Ecto neural progenitor cell (in vitro differentiated cells): ENCODE data around the gene UFSP2.
A peak's percentile ranks its signal among the peaks of the same experiment; 100 is the strongest.

Experiments used
- DNase-seq: peaks from one replicate; pipeline ENCODE4 v3.0.0-alpha.2; 2018; ENCODE audit warnings: low spot score

Gene UFSP2

DNA sequence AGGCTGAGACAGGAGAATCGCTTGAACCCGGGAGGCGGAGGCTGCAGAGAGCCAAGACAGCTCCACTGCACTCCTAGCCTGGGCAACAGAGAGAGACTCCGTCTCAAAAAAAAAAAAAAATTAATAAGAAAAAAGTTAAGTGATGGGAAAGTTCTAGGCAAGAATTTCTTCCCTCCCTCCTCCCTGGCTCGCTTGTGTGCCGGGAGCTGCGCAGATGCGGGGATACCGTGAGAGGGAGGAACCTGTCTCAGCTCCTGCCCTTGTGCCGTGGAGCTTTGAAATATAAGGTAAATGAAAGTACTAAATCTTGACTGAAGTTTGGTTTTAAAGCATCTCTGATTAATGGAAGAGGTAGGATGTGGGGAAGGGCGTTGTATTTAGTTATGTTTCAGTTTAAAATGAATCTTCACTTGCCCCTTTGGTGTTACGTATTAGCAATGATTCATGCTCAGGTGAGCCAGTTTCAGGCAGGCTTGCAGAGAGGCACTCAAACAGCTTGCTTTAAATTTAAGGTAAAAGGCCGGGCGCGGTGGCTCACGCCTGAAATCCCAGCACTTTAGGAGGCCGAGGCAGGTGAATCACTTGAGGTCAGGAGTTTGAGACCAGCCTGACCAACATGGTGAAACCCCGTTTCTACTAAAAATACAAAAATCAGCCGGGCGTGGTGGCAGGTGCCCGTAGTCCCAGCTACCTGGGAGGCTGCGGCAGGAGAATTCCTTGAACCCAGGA is 1.4 kb upstream of the UFSP2 start:
- no peak for DNase-seq

DNA sequence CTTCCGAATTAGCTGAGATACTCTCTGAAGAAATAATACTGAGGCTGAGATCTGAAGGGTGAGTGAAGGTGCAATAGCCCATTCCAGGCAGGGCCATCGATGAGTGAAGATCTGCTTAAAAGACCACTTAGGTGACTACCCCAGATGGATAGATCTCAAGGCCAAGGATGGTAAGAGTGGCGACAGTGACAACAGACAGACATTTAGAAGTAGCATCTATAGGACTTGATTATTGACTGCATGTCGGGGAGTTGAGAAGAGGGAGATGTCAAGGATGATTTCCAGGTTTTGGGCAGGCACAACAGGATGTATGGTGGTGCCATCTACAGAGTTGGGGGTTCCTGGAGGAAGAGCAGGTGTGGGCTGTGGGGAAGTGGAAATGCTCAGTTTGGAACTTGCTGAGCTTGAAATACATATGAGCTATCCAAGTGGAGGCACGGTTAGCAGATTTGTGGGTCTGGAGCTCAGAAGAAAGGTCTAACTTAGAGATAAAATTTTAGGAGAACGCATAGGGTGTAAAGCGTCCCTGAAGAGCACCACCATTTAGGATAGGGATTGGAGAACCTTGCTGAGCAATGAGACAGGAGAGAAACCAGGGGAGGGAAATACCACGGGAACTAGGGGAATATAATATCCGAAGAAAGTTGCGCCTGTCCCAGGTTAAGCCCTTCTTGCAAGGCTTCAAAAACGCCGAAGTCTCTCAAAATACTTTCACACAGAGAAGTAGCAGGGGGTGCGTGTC is 688 bp downstream of the UFSP2 start:
- no peak for DNase-seq

DNA sequence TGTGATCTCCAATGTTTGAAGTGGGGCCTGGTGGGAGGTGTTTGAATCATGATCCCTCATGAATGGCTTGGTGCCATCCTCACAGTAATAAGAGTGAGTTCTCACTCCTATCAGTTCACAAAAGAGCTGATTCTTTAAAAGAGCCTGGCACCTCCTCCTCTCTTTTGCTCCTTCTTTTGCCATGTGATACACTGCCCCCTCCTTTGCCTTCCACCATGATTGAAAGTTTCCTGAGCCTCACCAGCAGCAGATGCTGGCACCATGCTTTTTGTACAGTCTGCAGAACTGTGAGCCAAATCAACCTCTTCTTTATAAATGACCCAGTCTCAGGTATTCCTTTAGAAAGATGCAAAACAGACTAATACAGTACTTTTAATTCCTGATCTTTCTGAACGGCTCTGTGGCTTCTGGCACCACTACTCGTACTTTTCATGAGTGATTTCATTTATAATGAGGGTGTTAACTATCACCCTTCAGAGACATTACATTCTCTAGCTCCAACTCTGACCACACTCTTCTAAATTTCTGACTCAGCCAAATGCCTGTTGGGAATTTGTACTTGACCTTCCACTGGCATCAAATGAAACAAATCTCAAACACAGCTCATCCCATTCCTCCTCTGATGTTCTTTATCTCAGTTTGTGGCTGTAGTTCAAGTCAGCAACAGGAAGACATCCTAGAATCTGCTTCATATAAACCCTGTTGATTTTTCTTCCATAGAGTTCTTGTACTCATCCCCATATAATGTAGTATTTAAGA is 4.2 kb downstream of the UFSP2 start:
- DNase-seq = no peak

DNA sequence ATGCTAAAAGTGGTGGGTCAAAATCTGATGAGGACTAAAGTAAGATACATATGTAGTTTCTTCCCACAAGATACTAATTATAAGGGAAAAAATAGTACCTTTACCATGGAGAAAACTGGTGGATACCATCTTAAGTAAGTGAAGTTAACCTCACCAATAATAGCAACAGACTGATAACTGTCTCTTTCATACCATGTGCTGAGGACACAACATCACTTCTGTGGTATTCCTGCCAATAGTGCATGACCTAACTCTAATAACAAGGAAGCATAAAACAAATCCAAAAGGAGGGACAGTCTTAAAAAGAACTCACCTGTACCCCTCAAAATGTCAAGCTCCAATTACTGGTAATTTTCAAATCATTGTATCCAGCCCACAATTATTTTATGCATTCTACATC is 8.8 kb downstream of the UFSP2 start:
- no peak for DNase-seq

DNA sequence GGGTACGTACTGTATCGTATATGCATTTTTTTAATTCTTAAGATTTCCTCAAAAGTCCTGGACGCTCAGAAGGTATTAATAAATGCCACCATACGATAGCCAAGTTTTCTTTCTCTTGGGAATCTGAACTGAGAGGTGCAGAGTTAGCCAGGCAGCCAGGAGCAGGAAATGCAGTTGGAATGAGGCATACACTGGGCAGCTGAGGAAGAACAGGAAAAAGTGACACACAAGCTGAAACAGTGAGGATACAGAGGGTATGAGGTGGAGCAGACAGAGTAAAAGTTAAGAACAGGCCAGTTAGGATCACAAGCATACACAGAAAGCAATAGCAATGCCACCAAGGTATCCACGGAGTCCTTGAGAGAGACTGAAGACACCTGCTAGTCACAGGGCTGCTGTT is 13.4 kb downstream of the UFSP2 start:
- no peak for DNase-seq

DNA sequence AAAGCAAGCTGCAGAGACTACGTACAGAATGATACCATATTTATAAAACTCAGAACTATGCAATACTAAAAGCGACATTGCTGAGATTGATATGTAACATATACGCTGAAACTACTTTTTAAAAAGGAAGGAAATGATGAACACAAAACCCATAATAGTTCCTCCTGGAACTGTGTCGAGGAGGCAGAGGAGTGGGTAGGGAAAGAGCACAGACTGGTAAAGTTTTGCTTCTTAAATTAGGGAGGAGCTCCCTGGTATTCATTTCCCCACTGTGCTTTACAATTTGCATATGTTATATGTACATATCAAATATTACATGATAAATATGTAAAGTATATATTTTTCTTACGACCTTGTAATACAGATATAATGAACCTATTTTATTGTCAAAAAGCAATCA is 13.9 kb downstream of the UFSP2 start:
- no peak for DNase-seq

DNA sequence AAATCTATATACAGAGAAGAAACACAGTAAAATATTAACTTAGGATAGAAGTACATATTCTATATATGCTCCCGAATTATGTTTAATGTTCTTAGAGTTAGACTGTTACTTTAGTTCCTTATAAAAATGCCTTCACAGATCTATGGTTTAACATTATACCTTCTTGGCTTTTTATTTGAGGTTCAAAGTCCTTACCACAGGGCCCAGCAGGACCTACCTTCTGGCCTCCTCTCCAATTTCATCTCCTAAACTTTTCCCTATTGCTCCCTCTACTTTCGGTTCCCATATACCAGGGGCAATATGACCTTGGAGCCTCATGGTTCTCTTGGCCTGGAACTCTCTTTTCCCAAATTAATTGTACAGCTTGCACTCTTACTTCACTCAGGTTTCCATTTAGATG is 17.3 kb downstream of the UFSP2 start:
- no peak for DNase-seq

DNA sequence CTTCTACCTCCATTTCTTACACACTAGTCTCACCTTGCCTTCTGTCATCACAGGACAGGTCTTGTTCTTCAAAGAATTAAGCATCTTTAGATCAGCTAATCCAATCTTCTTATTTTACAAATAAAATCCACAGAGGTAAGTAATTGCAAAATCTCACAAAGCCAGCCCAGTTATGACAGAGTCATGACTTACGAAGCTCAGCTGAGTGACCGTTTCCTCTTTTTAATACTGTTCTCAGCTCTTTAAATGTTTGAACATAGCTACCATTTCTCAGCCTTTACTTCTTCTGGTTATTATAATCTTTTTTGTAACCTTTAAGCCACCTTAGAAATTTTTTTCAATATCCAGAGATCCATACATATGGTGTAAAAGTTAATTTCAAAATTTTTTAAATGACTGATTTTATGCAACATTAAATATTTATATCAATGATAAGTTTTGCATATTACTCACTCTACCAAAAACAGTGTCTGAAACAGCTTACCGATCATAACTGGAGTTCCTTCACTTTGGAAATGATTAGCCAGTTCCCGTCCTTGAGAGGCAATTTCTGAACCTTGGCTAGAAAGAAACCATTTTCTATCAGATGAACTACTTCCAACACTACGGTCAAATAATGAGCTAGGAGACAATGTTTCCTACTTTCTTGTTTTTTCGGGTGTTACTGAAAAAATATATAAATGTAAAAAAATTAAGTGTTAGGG is 20.3 kb downstream of the UFSP2 start:
- DNase-seq = no peak

DNA sequence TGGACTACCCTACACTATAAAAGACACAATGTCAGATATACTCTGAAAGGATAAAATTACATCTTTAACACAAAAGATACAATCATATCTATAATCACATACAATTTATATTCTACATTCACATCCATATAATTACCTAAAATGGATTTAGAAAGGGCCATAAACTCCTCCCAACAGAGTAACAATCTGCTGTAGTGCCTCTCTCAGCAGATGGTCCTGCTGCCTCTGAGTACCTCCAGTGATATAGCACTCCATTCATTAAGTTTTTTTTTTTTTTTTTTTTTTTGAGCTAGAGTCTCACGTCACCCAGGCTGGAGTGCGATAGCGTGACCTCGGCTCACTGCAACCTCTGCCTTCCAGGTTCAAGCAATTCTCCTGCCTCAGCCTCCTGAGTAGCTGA is 21.7 kb downstream of the UFSP2 start:
- DNase-seq = no peak

DNA sequence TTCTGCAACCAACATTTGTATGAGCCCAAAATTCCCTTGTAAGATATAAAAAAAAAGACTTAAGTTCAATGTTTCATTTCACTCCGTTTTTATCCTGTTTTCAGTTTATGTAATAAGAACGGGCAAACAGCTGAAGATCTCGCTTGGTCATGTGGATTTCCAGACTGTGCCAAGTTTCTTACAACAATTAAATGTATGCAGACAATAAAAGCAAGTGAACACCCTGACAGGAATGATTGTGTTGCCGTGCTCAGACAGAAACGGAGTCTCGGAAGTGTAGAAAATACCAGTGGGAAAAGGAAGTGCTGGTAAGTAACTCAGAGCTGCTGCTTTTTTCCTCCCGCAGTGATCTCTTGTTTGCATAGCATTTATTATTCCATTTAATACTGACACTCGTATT is 26.3 kb downstream of the UFSP2 start:
- no peak for DNase-seq

DNA sequence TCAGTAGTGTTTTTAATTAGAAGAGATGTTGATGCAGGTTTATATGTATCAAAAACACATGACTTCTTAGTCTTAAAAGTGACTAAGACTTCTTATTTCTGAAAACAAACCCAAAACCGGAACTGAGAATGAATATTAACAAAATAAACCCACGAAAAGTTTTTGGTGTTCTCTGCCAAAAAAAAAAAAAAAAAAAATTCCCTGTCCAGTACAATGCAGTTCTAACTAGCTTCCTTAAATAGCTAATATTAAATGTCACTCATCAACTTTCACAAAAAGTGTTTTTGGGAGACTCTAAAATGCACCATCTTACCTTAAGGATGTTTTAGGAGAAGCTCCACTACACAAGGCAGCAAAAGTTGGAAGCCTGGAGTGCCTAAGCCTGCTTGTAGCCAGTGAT is 27.1 kb downstream of the UFSP2 start:
- no peak for DNase-seq

DNA sequence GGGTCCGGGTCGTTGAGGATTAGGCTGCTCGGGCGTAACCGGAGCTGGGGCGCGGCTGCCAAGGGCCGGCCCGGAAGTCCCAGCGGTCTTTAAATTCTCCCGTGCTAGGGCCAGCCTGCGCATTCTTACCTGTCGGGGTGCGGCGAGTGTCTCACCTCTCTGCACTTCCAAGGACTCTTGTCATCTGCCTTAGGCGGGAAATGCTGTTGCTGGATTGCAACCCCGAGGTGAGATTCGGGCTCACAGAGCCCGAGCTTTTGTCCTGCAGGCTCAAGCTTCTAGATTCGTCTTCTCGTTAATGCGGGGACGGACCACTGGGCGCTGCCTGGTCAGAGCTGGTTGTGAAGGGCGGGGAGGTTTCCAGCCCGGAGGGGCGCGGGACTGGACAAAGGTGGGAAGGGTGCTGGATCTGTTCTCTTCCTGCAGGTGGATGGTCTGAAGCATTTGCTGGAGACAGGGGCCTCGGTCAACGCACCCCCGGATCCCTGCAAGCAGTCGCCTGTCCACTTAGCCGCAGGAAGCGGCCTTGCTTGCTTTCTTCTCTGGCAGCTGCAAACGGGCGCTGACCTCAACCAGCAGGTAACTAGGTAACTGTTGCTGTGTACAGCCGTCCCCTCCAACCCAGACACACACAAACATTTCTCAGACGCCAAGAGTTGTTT is 28.9 kb downstream of the UFSP2 start, which contains the start of gene ANKRD37:
Gene ANKRD37, plus strand, starts transcription at position 118 of the 662 bp plus-strand sequence. Its CDS starts 83 bp downstream, at position 201.
- no peak for DNase-seq

DNA sequence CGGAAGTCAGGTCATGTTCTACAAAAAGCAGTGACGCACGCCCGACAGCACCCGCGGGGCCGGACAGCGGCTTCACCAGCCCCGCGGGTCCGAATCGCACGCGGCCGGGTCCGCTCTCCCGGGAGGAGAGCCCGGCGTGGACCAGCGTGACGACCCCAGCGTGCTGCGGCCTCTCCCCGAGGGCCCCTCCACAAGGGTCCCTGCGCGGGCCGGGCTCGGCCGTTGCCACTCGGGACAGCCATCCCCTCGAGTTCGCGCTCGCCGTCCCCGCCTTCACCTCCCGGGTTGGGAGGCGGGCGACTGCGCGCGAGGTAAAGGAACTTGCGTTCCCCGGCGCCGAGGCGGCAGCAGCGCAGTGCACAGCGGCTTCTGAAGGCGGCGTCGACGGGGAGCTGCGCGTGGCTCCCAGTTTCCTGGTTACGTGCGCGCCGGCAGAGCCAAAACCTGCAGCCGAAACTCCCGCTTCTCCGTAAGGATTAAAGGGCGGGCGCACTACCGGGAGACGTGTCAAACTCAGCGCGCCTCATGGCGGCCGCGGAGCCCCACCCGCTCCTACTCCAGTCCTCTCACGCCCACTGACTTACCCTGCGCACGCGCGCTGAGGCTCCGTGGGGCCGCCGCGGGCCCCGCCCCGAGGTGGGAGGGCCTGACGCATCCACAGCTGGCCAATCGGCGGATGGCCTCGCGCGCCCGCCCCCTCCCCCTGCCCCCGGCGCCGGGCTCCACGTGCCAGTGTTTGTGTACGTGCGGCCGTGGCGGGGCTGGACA is 29.6 kb downstream of the UFSP2 start:
- DNase-seq = peak; percentile 99

DNA sequence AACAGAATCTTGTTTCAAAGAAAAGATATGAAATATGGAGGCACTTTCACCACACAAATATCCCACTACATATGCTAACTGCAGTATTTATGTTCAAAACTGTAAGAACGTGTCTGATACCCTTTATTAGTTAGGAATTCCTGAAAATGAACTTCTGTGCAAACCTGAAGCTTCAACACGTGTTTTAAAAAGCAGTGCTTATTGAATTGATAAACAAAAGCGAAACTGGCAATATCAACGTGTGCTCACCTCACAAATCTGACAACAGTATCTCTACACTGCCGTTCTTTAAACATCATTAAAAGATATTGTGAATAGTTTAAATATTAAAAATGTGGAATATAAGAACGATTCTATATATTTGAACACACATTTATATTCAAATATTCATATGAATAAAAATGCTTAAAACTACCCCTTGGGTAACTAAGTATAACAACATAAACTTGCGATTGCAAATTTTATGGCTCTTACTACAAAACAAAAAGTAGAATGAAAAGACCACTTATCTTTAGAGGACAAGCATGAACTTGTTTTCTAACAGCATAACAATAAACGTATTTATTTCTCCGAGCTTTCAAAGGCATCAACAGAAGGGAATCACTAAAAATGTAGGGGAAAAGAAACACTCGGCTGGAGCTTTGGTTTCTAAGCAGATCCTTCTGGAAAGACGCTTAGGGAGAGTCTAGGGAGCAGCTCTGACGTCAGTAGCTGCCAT is 30.4 kb downstream of the UFSP2 start, which contains the start of gene LRP2BP:
Gene LRP2BP, minus strand, starts transcription at position 687 of the 718 bp plus-strand sequence. CDS start 17,738 bp downstream, outside the sequence.
- no peak for DNase-seq

DNA sequence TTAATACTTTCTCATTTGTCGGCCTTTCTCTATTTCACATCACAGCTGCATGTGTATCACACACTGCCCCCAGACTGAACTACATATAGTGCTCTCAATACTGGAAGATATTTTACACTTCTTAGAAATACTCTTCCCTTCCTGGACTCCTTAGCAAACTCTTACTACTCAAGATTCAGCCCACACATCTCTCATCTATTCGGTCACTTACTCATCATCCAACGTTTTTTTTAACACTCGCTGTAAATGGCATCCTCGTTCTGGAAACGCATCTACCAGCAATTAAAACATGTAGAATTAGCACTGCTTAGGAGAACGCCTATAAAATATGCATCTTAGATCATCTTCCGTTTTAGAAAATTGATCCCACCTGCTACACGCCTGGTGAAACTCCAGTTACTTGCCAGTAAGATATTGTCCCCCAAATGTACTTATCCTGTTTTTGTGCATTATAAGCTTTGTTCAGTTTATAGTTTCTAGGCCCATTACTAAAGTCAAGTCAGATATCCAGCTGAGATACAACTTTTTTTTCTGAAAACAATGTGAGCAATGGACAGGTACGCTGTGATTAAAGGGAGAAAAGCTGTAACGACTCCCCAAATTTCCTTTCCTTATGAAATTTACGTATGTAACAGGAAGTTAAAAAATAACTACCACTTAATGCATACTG is 31.1 kb downstream of the UFSP2 start:
- no peak for DNase-seq

DNA sequence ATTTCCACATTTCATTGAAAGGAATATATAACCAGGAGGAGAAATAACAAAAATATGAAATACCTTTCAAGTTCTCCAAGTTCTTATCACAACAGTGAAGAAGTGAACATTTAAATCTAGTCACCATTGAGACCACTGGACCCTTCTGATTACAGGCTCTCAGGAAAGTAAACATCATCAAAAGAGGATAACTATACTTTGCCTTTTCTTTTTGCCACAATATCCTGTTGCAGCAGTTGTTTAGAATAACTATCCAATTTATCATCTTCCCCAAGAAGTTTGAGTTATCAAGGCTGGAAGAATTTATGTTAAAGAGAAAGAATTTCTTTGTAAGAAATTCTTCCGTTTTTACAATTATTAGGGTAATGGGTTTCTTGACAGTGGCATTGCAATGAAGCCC is 33.6 kb downstream of the UFSP2 start:
- no peak for DNase-seq

DNA sequence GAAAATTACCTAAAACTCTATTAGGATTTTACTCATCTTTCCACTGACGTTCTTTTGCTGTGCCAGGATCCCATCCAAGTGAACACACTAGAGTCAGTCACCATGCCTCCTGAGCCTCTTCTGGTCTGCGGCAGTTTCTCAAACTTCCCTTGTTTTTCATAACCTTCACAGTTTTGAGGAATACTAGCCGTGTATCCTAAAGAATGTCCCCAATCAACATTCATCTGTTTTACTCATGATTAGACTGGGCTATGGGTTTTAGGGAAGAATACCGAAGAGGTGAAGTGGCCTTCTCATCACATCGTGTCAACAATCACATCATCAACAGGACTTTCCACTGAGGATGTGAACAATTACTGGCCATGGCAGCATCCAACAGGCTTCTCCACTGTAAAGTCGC is 34.8 kb downstream of the UFSP2 start:
- DNase-seq = no peak

DNA sequence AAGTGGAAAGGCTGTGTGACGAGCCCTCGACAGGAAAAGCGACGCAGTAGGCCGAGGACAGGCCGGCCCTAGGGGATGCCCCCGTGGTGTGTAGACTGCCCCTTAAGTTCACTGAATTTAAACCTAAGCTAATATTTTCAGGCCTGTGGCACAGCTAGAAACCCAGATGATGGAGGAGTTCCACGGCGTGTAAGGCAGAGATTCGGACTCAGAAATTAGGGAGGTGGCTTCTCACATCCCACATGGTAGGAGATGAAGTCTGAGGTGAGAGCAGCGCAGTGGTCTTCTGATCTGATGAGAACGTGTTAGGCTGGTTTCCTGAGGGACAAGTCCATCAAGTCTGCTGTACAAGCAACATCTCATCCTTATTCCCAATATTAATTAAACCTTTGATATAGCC is 37.8 kb downstream of the UFSP2 start:
- DNase-seq = no peak

DNA sequence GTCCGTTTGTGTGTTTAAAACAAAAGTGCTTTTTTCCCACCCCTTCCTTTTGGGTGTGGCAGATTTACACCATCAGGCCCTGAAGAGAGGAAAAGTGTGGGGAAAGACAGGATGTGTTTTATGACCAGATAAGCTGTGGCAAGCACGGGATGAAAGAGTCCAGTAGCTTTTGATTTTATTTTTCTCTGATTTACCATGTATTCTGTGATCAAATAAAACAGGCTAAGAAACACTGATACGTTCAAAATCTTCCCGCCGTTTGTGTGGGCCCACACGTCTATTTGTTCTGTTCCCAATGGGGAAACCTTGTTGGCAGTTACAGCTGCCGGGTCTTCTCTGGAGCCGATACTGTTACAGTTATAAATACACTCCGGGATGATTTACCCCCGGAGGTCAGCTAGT is 40.8 kb downstream of the UFSP2 start:
- DNase-seq = no peak

DNA sequence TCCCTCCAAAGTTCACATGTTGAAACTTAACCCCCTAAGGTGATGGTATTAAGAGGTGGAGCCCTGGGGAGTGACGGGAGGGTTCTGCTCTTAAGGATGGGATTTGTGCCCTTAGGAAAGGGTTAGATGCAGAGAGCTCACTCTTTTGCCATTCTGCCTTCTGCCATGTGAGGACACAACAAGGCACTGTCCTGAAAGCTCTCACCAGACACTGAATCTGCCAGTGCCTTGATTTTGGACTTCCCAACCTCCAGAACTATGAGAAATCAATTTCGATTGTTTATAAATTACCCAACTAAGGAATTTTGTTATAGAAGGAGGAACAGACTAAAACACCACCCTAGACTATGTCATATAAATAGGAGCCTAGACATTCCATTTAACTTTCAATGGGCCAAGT is 41.7 kb downstream of the UFSP2 start:
- DNase-seq = no peak
